ENCODE data around the gene METTL26.
A peak's percentile ranks its signal among the peaks of the same experiment; 100 is the strongest.

Gene METTL26

DNA sequence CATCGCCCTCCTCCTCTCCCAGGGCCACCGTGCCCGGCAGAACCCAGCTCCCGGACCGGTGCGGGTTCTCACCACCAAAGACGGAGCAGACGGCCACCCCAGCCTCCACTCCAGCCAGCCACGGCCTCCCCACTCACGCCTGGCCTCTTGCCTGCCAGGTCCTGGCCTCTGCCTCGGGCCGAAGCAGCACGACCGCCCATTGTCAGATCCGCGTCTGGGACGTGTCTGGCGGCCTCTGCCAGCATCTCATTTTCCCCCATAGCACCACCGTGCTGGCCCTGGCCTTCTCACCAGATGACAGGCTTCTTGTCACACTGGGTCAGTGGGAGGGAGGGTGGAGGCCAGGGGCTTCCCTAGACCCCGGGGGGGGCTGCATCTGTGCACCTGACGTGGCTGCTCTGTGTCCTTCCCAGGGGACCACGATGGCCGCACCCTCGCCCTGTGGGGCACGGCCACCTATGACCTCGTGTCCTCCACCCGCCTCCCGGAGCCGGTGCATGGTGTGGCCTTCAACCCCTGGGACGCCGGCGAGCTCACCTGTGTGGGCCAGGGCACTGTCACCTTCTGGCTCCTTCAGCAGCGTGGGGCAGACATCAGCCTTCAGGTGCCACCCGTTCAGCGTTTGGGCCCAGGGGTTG is 25.2 kb upstream of the METTL26 start:
- H3K4me1 ChIP-seq (ENCODE audit: control insufficient read depth, insufficient read depth, low read length) = no peaks in the 10 kb centered on the region
- H3K4me3 ChIP-seq (ENCODE audit: low read depth, low read length) = no peak overlapping the region
- H3K27me3 ChIP-seq (ENCODE audit: control insufficient read depth, insufficient read depth, low read length) = no peaks in the 10 kb centered on the region
- H3K36me3 ChIP-seq (ENCODE audit: control insufficient read depth, insufficient read depth, low read length) = peaks cover 31% of the 10 kb centered on the region
- H3K9ac ChIP-seq (ENCODE audit: low read depth, low read length) = peak overlapping the region; percentile 54
- no peaks in the 10 kb centered on the region for H3K9me3 ChIP-seq (ENCODE audit: control insufficient read depth, insufficient read depth, low read length)

DNA sequence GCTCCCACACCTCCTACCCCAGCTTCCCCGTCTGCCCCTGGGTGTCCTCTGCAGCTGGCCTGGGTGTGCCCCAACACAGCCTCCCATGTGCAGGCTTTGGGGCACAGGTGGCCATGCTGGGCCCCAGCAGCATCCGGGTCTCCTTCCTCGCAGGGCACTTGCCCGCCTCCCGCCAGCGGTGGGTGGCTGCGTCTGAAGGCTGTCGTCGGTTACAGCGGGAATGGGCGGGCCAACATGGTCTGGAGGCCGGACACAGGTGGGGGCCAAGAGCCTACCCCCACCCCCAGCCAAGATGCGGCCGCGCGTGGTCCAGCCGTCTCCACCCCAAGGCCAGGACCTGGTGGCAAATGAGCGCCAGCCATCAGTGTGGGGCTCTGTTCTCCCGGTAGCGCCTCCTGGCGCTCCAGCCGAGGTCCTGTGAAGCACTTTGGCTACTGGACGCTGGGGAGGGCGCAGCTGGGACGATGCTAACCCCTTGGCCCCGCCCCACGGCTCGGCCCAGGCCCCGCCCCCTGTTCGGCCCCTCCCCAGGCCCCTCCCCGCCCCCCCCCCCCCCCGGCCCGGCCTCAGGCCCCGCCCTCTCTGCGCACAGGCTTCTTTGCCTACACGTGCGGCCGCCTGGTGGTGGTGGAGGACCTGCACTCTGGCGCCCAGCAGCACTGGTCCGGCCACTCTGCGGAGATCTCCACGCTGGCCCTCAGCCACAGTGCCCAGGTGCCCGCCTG is 24.5 kb upstream of the METTL26 start:
- H3K9me3 ChIP-seq (ENCODE audit: control insufficient read depth, insufficient read depth, low read length) = no peaks in the 10 kb centered on the region
- H3K4me1 ChIP-seq (ENCODE audit: control insufficient read depth, insufficient read depth, low read length) = no peaks in the 10 kb centered on the region
- no peaks in the 10 kb centered on the region for H3K27me3 ChIP-seq (ENCODE audit: control insufficient read depth, insufficient read depth, low read length)
- peaks cover 38% of the 10 kb centered on the region for H3K36me3 ChIP-seq (ENCODE audit: control insufficient read depth, insufficient read depth, low read length)
- H3K4me3 ChIP-seq (ENCODE audit: low read depth, low read length) = no peak overlapping the region
- H3K9ac ChIP-seq (ENCODE audit: low read depth, low read length) = peak overlapping the region; percentile 54

DNA sequence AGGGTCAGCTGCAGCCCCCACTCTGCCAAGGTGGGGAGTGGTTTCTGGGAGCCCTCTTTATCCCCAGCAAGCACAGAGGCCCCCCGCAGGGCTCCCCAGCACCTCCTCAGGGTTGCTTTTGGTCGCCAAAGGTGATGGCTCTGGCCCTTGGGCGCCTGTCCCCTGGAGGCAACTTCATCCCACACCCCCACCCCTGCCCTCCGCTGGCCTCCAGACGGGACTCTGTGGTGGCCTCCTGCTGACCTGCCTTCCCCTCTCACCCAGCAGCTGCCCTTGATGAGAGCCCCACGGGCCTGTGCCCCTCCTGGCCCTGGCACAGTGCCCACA is 24.0 kb upstream of the METTL26 start:
- H3K9ac ChIP-seq (ENCODE audit: low read depth, low read length) = no peak overlapping the region
- H3K9me3 ChIP-seq (ENCODE audit: control insufficient read depth, insufficient read depth, low read length) = no peaks in the 10 kb centered on the region
- no peak overlapping the region for H3K4me3 ChIP-seq (ENCODE audit: low read depth, low read length)
- no peaks in the 10 kb centered on the region for H3K27me3 ChIP-seq (ENCODE audit: control insufficient read depth, insufficient read depth, low read length)
- no peaks in the 10 kb centered on the region for H3K4me1 ChIP-seq (ENCODE audit: control insufficient read depth, insufficient read depth, low read length)
- H3K36me3 ChIP-seq (ENCODE audit: control insufficient read depth, insufficient read depth, low read length) = peaks cover 41% of the 10 kb centered on the region

DNA sequence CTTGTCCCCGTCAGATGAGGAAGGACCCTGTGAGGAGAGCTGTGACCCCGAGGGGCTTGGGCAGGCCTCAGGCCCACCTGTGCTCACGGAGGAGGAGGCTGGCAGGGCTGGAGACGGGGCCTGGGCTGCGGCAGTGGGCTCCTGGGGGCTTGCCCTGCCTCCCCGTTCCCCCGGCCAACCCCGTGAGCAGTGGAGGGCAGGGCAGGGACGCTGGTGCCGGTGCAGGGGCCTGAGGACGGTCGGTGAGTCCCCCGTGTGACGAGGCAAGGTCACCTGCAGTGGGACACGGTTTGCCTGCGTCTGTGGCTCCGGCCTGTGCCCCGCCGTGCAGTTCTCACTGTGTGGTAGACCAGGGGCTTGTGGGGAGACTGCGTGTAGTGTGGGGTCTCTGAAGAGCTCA is 23.5 kb upstream of the METTL26 start:
- H3K9ac ChIP-seq (ENCODE audit: low read depth, low read length) = no peak overlapping the region
- H3K4me1 ChIP-seq (ENCODE audit: control insufficient read depth, insufficient read depth, low read length) = no peaks in the 10 kb centered on the region
- H3K36me3 ChIP-seq (ENCODE audit: control insufficient read depth, insufficient read depth, low read length) = peaks cover 41% of the 10 kb centered on the region
- H3K4me3 ChIP-seq (ENCODE audit: low read depth, low read length) = no peak overlapping the region
- no peaks in the 10 kb centered on the region for H3K9me3 ChIP-seq (ENCODE audit: control insufficient read depth, insufficient read depth, low read length)
- H3K27me3 ChIP-seq (ENCODE audit: control insufficient read depth, insufficient read depth, low read length) = no peaks in the 10 kb centered on the region

DNA sequence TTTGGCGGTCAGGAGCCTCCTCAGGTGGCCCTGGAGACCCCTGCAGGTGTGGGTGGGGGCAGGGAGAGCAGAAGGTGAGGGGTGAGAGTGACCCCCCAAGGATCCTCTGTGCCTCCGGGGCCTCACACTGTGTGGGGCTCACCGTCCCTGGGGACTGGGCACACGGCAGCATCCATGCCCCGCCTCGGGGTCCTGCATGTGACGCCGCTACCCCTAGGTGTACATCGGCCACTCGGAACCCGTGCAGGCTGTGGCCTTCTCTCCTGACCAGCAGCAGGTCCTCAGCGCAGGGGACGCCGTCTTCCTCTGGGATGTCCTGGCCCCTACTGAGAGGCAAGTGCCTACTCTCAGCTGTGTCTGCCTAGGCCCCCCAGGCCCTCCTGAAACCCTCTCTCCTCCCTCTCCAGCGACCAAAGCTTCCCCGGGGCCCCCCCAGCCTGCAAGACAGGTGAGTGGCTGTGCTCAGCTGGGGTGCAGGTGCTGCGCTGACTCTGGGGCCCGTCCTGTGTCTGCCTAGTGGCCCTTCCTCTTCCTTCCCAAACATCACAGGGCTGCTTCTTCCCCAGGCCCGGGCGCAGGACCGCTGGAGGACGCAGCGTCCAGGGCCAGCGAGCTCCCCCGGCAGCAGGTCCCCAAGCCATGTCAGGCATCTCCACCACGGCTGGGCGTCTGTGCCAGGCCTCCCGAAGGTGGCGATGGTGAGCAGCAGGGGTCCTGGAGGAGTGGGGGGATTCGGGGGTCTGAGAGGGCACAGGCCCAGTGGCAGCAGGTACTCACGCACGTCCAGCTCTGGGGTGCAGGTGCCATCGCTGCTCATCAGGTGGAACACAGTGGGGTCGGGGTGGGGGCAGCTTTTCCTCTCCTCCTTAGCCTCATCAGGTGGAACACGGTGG is 22.8 kb upstream of the METTL26 start:
- Histone ChIP-seq H3K27me3 (ENCODE audit: control insufficient read depth, insufficient read depth, low read length) (no peaks in the 10 kb centered on the region), H3K9me3 (ENCODE audit: control insufficient read depth, insufficient read depth, low read length) (no peaks in the 10 kb centered on the region), H3K9ac (ENCODE audit: low read depth, low read length) (no peak overlapping the region), H3K4me3 (ENCODE audit: low read depth, low read length) (no peak overlapping the region), H3K36me3 (ENCODE audit: control insufficient read depth, insufficient read depth, low read length) (peaks cover 41% of the 10 kb centered on the region), H3K4me1 (ENCODE audit: control insufficient read depth, insufficient read depth, low read length) (no peaks in the 10 kb centered on the region)

DNA sequence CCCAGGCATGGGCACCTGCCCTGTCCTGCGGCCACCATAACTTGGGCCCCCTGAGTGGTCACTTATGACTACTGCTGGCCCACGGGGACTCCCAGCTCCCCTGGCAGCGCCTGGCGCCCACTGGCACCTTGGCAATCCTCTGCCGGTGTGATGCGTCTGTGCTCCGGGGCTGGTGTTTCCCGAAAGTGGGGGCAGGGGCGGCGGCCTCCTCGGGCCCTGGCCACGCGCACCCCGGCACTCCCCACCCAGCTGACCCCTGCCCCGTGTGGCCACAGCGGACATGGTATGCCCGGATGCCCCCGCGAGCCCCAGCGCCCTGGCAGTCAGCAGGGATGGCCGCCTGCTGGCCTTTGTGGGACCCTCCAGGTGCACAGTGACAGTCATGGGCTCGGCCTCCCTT is 21.4 kb upstream of the METTL26 start:
- no peaks in the 10 kb centered on the region for H3K9me3 ChIP-seq (ENCODE audit: control insufficient read depth, insufficient read depth, low read length)
- H3K4me1 ChIP-seq (ENCODE audit: control insufficient read depth, insufficient read depth, low read length) = no peaks in the 10 kb centered on the region
- H3K36me3 ChIP-seq (ENCODE audit: control insufficient read depth, insufficient read depth, low read length) = peaks cover 45% of the 10 kb centered on the region
- H3K9ac ChIP-seq (ENCODE audit: low read depth, low read length) = no peak overlapping the region
- H3K27me3 ChIP-seq (ENCODE audit: control insufficient read depth, insufficient read depth, low read length) = no peaks in the 10 kb centered on the region
- no peak overlapping the region for H3K4me3 ChIP-seq (ENCODE audit: low read depth, low read length)

DNA sequence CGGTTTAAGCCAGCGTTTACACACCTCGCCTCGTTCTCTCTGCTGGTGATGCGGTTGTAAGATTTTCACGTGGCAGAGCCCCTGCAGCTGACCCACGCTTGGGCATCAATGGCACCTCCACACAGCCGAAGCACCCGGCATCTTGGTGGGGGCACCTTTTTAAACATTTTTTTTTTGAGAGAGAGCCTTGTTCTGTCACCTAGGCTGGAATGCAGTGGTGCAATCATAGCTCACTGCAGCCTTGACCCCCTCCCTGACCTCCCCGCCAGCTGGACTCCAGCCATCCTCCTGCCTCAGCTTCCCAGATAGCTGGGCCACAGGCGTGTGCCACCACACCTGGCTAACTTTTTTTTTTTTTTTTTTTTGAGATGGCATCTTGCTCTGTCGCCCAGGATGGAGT is 17.9 kb upstream of the METTL26 start:
- no peak overlapping the region for H3K9ac ChIP-seq (ENCODE audit: low read depth, low read length)
- no peaks in the 10 kb centered on the region for H3K9me3 ChIP-seq (ENCODE audit: control insufficient read depth, insufficient read depth, low read length)
- H3K4me3 ChIP-seq (ENCODE audit: low read depth, low read length) = no peak overlapping the region
- H3K27me3 ChIP-seq (ENCODE audit: control insufficient read depth, insufficient read depth, low read length) = no peaks in the 10 kb centered on the region
- H3K36me3 ChIP-seq (ENCODE audit: control insufficient read depth, insufficient read depth, low read length) = peaks cover 55% of the 10 kb centered on the region
- no peaks in the 10 kb centered on the region for H3K4me1 ChIP-seq (ENCODE audit: control insufficient read depth, insufficient read depth, low read length)

DNA sequence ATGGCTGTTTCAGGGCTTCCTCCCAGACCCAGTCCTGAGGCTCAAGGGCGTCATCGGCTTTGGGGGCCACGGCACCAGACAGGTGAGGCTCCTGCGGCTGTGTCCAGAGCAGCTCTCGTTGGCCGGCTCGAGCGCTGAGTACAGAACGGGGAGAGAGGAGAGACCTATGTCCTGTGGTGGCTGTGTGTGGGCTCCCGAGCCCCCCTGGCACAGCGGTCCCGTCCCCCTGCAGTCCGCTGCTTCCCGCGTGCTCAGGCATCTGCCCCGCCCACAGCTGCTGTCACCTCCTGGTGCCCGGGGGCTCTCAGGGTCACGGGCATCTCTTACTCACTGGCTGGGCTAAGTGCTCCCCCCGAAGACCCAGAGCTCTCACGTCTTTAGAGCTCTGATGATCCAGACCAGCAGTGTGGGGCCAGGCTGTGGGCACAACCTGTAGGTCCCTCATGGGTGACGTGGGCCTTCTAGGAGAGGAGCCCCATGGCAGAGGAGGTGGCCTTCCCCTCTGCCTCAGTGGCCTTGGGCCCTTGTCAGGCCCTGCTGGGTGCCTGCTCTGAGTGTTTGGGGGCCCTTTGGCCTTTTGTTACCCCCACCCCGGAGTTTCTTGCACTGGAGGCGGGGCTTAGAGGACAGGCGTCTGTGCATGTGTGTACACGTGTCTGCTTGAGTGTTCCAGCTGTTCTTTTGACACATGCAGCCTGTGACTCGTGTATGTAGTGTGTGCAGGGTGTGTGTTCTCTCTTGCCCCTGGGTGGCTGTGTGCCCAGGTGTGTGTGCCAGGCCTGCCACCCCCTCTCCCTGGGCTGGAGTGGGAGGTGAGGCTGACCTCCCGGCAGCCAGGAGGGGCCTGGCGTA is 16.6 kb upstream of the METTL26 start:
- Histone ChIP-seq H3K4me1 (ENCODE audit: control insufficient read depth, insufficient read depth, low read length) (no peaks in the 10 kb centered on the region), H3K9ac (ENCODE audit: low read depth, low read length) (no peak overlapping the region), H3K36me3 (ENCODE audit: control insufficient read depth, insufficient read depth, low read length) (peaks cover 46% of the 10 kb centered on the region), H3K27me3 (ENCODE audit: control insufficient read depth, insufficient read depth, low read length) (no peaks in the 10 kb centered on the region), H3K4me3 (ENCODE audit: low read depth, low read length) (no peak overlapping the region), H3K9me3 (ENCODE audit: control insufficient read depth, insufficient read depth, low read length) (no peaks in the 10 kb centered on the region)

DNA sequence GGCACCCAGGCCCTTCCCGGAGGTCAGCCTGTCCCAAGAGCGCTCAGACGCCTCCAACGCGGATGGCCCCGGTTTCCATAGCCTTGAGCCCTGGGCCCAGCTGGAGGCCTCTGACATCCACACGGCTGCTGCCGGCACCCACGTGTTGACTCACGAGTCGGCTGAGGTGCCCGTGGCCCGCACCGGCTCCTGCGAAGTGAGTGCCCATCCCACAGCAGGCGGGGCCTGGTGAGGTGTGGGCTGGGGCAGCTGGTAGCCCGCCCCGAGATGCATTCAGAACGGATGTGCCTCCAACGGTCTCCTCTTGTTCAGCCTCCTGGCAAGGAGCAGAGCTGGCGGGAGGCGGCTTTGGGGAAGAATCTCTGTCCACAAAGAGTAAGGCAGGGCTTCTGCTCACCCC is 15.7 kb upstream of the METTL26 start:
- no peak overlapping the region for H3K4me3 ChIP-seq (ENCODE audit: low read depth, low read length)
- H3K36me3 ChIP-seq (ENCODE audit: control insufficient read depth, insufficient read depth, low read length) = peaks cover 43% of the 10 kb centered on the region
- no peak overlapping the region for H3K9ac ChIP-seq (ENCODE audit: low read depth, low read length)

DNA sequence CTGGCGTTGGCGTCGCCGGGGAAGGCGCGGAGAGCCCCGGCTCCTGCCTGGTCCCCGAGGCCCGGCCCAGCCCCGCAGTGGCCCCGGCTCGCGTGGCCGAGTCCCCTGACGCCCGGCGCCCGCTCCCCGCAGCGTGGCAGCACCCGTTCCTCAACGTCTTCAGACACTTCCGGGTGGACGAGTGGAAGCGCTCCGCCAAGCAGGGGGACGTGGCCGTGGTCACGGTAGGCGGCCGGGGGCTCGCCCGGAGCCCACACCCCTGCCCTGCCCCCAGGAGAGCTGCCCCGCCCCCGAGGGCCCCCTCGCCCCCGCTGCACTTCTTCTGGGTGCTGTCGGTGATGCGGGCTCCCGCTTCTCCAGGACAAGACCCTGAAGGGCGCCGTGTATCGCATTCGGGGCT is 13.5 kb upstream of the METTL26 start:
- Histone ChIP-seq H3K36me3 (ENCODE audit: control insufficient read depth, insufficient read depth, low read length) (peaks cover 28% of the 10 kb centered on the region), H3K9me3 (ENCODE audit: control insufficient read depth, insufficient read depth, low read length) (no peaks in the 10 kb centered on the region), H3K4me3 (ENCODE audit: low read depth, low read length) (peak overlapping the region; percentile 79), H3K4me1 (ENCODE audit: control insufficient read depth, insufficient read depth, low read length) (no peaks in the 10 kb centered on the region), H3K27me3 (ENCODE audit: control insufficient read depth, insufficient read depth, low read length) (no peaks in the 10 kb centered on the region), H3K9ac (ENCODE audit: low read depth, low read length) (no peak overlapping the region)

More for the DNA sequence above, 15.7 kb upstream of the METTL26 start:
- no peaks in the 10 kb centered on the region for H3K9me3 ChIP-seq (ENCODE audit: control insufficient read depth, insufficient read depth, low read length)
- no peaks in the 10 kb centered on the region for H3K4me1 ChIP-seq (ENCODE audit: control insufficient read depth, insufficient read depth, low read length)
- no peaks in the 10 kb centered on the region for H3K27me3 ChIP-seq (ENCODE audit: control insufficient read depth, insufficient read depth, low read length)

Measured in iPS-15b (cell line).